ENCODE data around the gene HS3ST6. TPM values are rescaled to one million over a fixed set of nuclear protein-coding genes. Genes with fewer than 3 reads are reported as not detected.

HS3ST6 gene
- total and polyA plus RNA-seq, 2 of the 13 experiments (the other 11 are each of a cell fraction or from before 2014, with no cell fraction given), result not detected

DNA sequence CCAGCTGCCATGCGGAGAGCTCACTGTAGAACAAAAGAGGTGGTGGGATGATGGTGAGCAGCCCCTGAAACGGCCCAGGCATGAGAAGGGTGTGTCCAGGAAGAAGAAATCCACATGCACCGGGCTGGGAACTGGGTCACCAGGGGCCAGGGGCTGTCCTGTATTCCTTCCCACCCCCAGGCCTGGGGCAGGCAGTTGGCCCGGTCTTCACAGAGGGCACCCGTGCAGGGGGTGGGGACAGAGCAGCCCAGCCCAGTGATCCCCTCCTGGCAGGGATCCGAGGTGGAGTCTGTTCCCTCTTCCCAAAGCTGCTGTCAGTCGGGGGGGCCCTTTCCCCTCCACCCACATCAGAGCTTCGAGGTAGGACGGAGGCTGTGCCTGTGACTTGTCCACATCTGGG, 9.2 kb downstream of the HS3ST6 start (continued):
- TF ChIP-seq, protein P1, sequence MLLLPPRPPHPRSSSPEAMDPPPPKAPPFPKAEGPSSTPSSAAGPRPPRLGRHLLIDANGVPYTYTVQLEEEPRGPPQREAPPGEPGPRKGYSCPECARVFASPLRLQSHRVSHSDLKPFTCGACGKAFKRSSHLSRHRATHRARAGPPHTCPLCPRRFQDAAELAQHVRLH (CRISPR knock-in tag; IDR thresholded peaks at IDR 0.05; ENCODE audit: borderline replicate concordance, low read depth), result no peak
- no peak for TF ChIP-seq ZFP36L2 (CRISPR knock-in tag; IDR thresholded peaks at IDR 0.05)

DNA sequence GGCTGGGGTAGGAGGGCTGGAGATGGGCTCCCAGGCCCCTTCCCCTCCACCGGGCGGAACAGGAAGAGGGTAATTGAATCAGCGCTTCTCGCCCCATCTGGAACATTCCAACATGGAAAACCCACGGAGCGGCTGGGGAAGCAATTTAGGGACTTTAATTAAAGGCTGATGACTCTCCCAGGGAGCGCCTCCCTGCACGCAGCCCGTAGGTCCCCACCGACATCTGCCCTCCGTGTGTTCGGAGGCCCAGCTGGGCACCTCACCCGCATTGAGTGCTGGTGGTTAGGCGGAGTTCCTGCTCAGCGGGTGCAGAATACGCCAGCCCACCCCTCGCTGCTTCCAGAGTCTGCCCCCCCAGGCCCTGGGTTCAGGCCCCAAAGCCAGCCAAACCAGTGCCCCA, 10.0 kb downstream of the HS3ST6 start:
- H3K4me3 ChIP-seq (replicated peaks in 1 of 3; ENCODE audit: insufficient read depth in 1 of 3, low read depth in 2 of 3, low read length in 3 of 3), result no peak overlapping the region

More for the DNA sequence above, 10.0 kb downstream of the HS3ST6 start:
- H3K4me2 ChIP-seq (ENCODE audit: low read depth, low read length), result no peak overlapping the region
- TF ChIP-seq, protein P2, sequence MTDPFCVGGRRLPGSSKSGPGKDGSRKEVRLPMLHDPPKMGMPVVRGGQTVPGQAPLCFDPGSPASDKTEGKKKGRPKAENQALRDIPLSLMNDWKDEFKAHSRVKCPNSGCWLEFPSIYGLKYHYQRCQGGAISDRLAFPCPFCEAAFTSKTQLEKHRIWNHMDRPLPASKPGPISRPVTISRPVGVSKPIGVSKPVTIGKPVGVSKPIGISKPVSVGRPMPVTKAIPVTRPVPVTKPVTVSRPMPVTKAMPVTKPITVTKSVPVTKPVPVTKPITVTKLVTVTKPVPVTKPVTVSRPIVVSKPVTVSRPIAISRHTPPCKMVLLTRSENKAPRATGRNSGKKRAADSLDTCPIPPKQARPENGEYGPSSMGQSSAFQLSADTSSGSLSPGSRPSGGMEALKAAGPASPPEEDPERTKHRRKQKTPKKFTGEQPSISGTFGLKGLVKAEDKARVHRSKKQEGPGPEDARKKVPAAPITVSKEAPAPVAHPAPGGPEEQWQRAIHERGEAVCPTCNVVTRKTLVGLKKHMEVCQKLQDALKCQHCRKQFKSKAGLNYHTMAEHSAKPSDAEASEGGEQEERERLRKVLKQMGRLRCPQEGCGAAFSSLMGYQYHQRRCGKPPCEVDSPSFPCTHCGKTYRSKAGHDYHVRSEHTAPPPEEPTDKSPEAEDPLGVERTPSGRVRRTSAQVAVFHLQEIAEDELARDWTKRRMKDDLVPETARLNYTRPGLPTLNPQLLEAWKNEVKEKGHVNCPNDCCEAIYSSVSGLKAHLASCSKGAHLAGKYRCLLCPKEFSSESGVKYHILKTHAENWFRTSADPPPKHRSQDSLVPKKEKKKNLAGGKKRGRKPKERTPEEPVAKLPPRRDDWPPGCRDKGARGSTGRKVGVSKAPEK (CRISPR knock-in tag; IDR thresholded peaks at IDR 0.05; ENCODE audit: borderline replicate concordance), result no peak
- TF ChIP-seq ZNF740 (CRISPR knock-in tag; IDR thresholded peaks at IDR 0.05) (no peak), ZNF235 (CRISPR knock-in tag; IDR thresholded peaks at IDR 0.05; ENCODE audit: borderline replicate concordance) (no peak), SAFB2 (CRISPR knock-in tag; IDR thresholded peaks at IDR 0.05; ENCODE audit: borderline replicate concordance, low read depth) (no peak), HMGA1 (CRISPR knock-in tag; conservative IDR thresholded peaks at IDR 0.05) (no peak), PHF20 (CRISPR knock-in tag; IDR thresholded peaks at IDR 0.05) (no peak), ZNF841 (CRISPR knock-in tag; IDR thresholded peaks at IDR 0.05; ENCODE audit: borderline replicate concordance) (no peak), ZSCAN21 (CRISPR knock-in tag; IDR thresholded peaks at IDR 0.05; ENCODE audit: borderline replicate concordance) (no peak)
- no peaks in the 10 kb centered on the region for H3K36me3 ChIP-seq (replicated peaks in 1 of 2; ENCODE audit: control insufficient read depth in 1 of 2, insufficient read depth in 2 of 2, low read length in 2 of 2)
- H3K9ac ChIP-seq (ENCODE audit: insufficient read depth, low read depth, low read length), result no peak overlapping the region
- no peak overlapping the region for H2AFZ ChIP-seq (ENCODE audit: low read length)
- no peaks in the 10 kb centered on the region for H3K9me3 ChIP-seq (ENCODE audit: low read length)
- ATAC-seq, result no peak
- intact Hi-C loops (cut with micrococcal nuclease; ENCODE audit: unreplicated experiment) (no loop called here), in situ Hi-C loops (cut with HindIII; ENCODE audit: extremely low pct_ligation_motif_present, low pct_unique_long_range_greater_than_20kb) (no loop called here)
- no TSS peak for BruUV-seq (replicated peaks)
- ChIA-PET POLR2A (no interaction called here), CTCF (ENCODE audit: low intra/inter-chr PET ratio, low total read pairs) (no interaction called here)
- H4K20me1 ChIP-seq (ENCODE audit: insufficient read depth, low read length), result no peaks in the 10 kb centered on the region
- H3K27ac ChIP-seq (ENCODE audit: extremely low read length, insufficient read depth, low read length), result no peak overlapping the region
- DNase-seq (ENCODE audit: low spot score), result no peak
- no peaks in the 10 kb centered on the region for H3K79me2 ChIP-seq (ENCODE audit: insufficient read depth, low read length)
- no peak for FAIRE-seq
- peaks cover 21 to 67% of the 10 kb centered on the region in 2 experiments for H3K27me3 ChIP-seq (ENCODE audit: control insufficient read depth in 1 of 2, insufficient read depth in 2 of 2, low read length in 2 of 2)
- 46% methylated on average over 6 of the region's 17 CpGs for WGBS (ENCODE audit: low lambda C conversion rate)
- no peaks in the 10 kb centered on the region for H3K4me1 ChIP-seq (ENCODE audit: insufficient read depth, low read length)
